Measurements from ENCODE around the gene MCTP1.

MCTP1 gene

GRCh38 chr5:95070453-95070852, 214.4 kb downstream of the MCTP1 start:
- no peak for DNase-seq

- no peak for DNase-seq
Measured at GRCh38 chr5:95069948-95070347, 214.9 kb downstream of the MCTP1 start.

GRCh38 chr5:95069021-95069420, 215.9 kb downstream of the MCTP1 start:
- DNase-seq: no peak

- no peak for DNase-seq
Measured at GRCh38 chr5:95068289-95068910, 216.5 kb downstream of the MCTP1 start.

GRCh38 chr5:95066048-95066447, 218.8 kb downstream of the MCTP1 start:
- no peak for DNase-seq

GRCh38 chr5:95063492-95063891, 221.4 kb downstream of the MCTP1 start:
- no peak for DNase-seq

GRCh38 chr5:95060098-95060497, 224.8 kb downstream of the MCTP1 start:
- DNase-seq: no peak

- DNase-seq: no peak
Measured at GRCh38 chr5:95059636-95060035, 225.3 kb downstream of the MCTP1 start.

- no peak for DNase-seq
Measured at GRCh38 chr5:95057615-95058014, 227.3 kb downstream of the MCTP1 start.

- no peak for DNase-seq
Measured at GRCh38 chr5:95053253-95053652, 231.6 kb downstream of the MCTP1 start.

GRCh38 chr5:95050708-95051107, 234.2 kb downstream of the MCTP1 start:
- DNase-seq: no peak

- no peak for DNase-seq
Measured at GRCh38 chr5:95048628-95049027, 236.3 kb downstream of the MCTP1 start.

- no peak for DNase-seq
Measured at GRCh38 chr5:95045181-95045965, 239.5 kb downstream of the MCTP1 start.

GRCh38 chr5:95044096-95044495, 240.8 kb downstream of the MCTP1 start:
- DNase-seq: no peak

GRCh38 chr5:95043648-95044047, 241.2 kb downstream of the MCTP1 start:
- DNase-seq: no peak

- DNase-seq: no peak
Measured at GRCh38 chr5:95043234-95043633, 241.7 kb downstream of the MCTP1 start.

GRCh38 chr5:95042037-95042436, 242.9 kb downstream of the MCTP1 start:
- DNase-seq: no peak

GRCh38 chr5:95035891-95036685, 248.8 kb downstream of the MCTP1 start:
- no peak for DNase-seq

- DNase-seq: no peak
Measured at GRCh38 chr5:95032801-95033200, 252.1 kb downstream of the MCTP1 start.

GRCh38 chr5:95029569-95030366, 255.1 kb downstream of the MCTP1 start:
- DNase-seq: no peak

- DNase-seq: no peak
Measured at GRCh38 chr5:95027775-95028174, 257.1 kb downstream of the MCTP1 start.

GRCh38 chr5:95027151-95027721, 257.7 kb downstream of the MCTP1 start:
- no peak for DNase-seq

GRCh38 chr5:95026718-95027117, 258.2 kb downstream of the MCTP1 start:
- no peak for DNase-seq
